Liver (tissue), 9 donors: ENCODE measurements around the gene SIK3. TPM values are rescaled to one million over a fixed set of nuclear protein-coding genes. Genes with fewer than 3 reads are reported as not detected.
A peak's percentile ranks its signal among the peaks of the same experiment; 100 is the strongest.

Experiments
- DNase-seq: peaks from one replicate; pipeline ENCODE4 v3.0.0-alpha.2; 2017; ENCODE audit warnings: low spot score
- H3K27ac ChIP-seq, 2 donors: one replicate each; pipeline ENCODE4 v1.7.0; 2013; ENCODE audit warnings: inconsistent platforms in 2 of 2, low read length in 2 of 2, control low read depth in 1 of 2, low read depth in 1 of 2, mild to moderate bottlenecking in 1 of 2
- H3K27me3 ChIP-seq, 4 donors: one replicate each; pipeline versions ENCODE4 v1.6.1 to v1.7.0; 2013; ENCODE audit warnings: low read length in 3 of 4, inconsistent platforms in 1 of 4, mild to moderate bottlenecking in 1 of 4, moderate library complexity in 1 of 4; ENCODE audit not compliant: control insufficient read depth in 4 of 4, insufficient read depth in 4 of 4
- H3K36me3 ChIP-seq, 4 donors: one replicate each; pipeline versions ENCODE4 v1.6.1 to v1.7.0; 2013; ENCODE audit warnings: low read length in 3 of 4, mild to moderate bottlenecking in 3 of 4, low read depth in 1 of 4, moderate library complexity in 1 of 4; ENCODE audit not compliant: control insufficient read depth in 4 of 4, insufficient read depth in 3 of 4
- H3K4me1 ChIP-seq, 4 donors: one replicate each; pipeline versions ENCODE4 v1.6.1 to v1.7.0; 2013; ENCODE audit warnings: low read length in 3 of 4, mild to moderate bottlenecking in 3 of 4, moderate library complexity in 1 of 4; ENCODE audit not compliant: control insufficient read depth in 4 of 4, insufficient read depth in 4 of 4
- H3K4me3 ChIP-seq, 3 donors: one replicate each; pipeline versions ENCODE4 v1.6.1 to v1.7.0; 2013; ENCODE audit warnings: low read length in 3 of 3, control low read depth in 1 of 3, low read depth in 1 of 3, mild to moderate bottlenecking in 1 of 3
- H3K9ac ChIP-seq, 2 donors: one replicate each; pipeline ENCODE4 v1.7.0; 2013; ENCODE audit warnings: low read length in 2 of 2, mild to moderate bottlenecking in 2 of 2, moderate library complexity in 2 of 2, control low read depth in 1 of 2, low read depth in 1 of 2
- H3K9me3 ChIP-seq, 4 donors: one replicate each; pipeline versions ENCODE4 v1.6.1 to v1.7.0; 2013; ENCODE audit warnings: low read length in 3 of 4; ENCODE audit not compliant: control insufficient read depth in 4 of 4
- EGR1 ChIP-seq, 2 donors: IDR thresholded peaks; 2 replicates each; pipeline ENCODE4 v1.6.1; 2016 to 2018; ENCODE audit warnings: antibody characterized with exemption in 2 of 2, low read depth in 2 of 2
- FOXA1 ChIP-seq: IDR thresholded peaks from 2 replicates; pipeline ENCODE4 v1.6.1; 2016; ENCODE audit warnings: antibody characterized with exemption
- FOXA2 ChIP-seq: IDR thresholded peaks from 2 replicates; pipeline ENCODE4 v1.6.1; 2016; ENCODE audit warnings: antibody characterized with exemption
- GABPA ChIP-seq, 2 donors: IDR thresholded peaks in 1 of 2; conservative IDR thresholded peaks in 1 of 2; 2 replicates each; pipeline ENCODE4 v1.6.1; 2016; ENCODE audit warnings: antibody characterized with exemption in 2 of 2, mild to moderate bottlenecking in 1 of 2, moderate library complexity in 1 of 2
- HNF4A ChIP-seq, 2 donors: conservative IDR thresholded peaks; 2 replicates each; pipeline ENCODE4 v1.6.1; 2016; ENCODE audit warnings: antibody characterized with exemption in 2 of 2, mild to moderate bottlenecking in 2 of 2
- HNF4G ChIP-seq: IDR thresholded peaks from 2 replicates; pipeline ENCODE4 v1.6.1; 2016; ENCODE audit warnings: antibody characterized with exemption
- NR2F2 ChIP-seq: IDR thresholded peaks from 2 replicates; pipeline ENCODE4 v1.6.1; 2016; ENCODE audit warnings: antibody characterized with exemption
- RAD21 ChIP-seq, 2 donors: IDR thresholded peaks; 2 replicates each; pipeline ENCODE4 v1.6.1; 2016; ENCODE audit warnings: antibody characterized with exemption in 2 of 2, mild to moderate bottlenecking in 2 of 2
- RXRA ChIP-seq, 2 donors: IDR thresholded peaks; 2 replicates each; pipeline ENCODE4 v1.6.1; 2017 to 2018; ENCODE audit warnings: antibody characterized with exemption in 2 of 2, mild to moderate bottlenecking in 1 of 2
- SP1 ChIP-seq: IDR thresholded peaks from 2 replicates; pipeline ENCODE4 v1.6.1; 2018; ENCODE audit warnings: antibody characterized with exemption, mild to moderate bottlenecking
- TAF1 ChIP-seq: conservative IDR thresholded peaks from 2 replicates; pipeline ENCODE4 v1.6.1; 2016; ENCODE audit warnings: antibody characterized with exemption, mild to moderate bottlenecking
- YY1 ChIP-seq: IDR thresholded peaks from 2 replicates; pipeline ENCODE4 v1.6.1; 2016; ENCODE audit warnings: antibody characterized with exemption, mild to moderate bottlenecking
- WGBS: extraction: QIAGEN DNeasy Blood & Tissue Kit; methylation state at CpG from one replicate; pipeline ENCODE4 v1.1.7; 2013; 5-methylcytosine and 5-hydroxymethylcytosine counted together
- polyA plus RNA-seq, 2 donors: library from polyadenylated mRNA; stranded (reverse) in 1 of 2; unstranded in 1 of 2; fragments of 200-250 nt in 1 of 2; fragments of >200 nt in 1 of 2; fragmentation: Nextera tagmentation in 1 of 2; extraction: Ambion mirVana in 1 of 2; gene quantifications; one replicate each; pipeline versions ENCODE4 v1.2.1 to v1.2.3, GENCODE V29; 2013 to 2015
- total RNA-seq, 2 donors: library from RNA; depleted of rRNA; stranded (reverse); fragments of >200 nt; gene quantifications; one replicate each; pipeline ENCODE4 v1.2.3, GENCODE V29; 2014
- TF ChIP-seq, protein P1 (sequence below): IDR thresholded peaks from 2 replicates; pipeline ENCODE4 v1.6.1; 2016; ENCODE audit warnings: antibody characterized with exemption, mild to moderate bottlenecking
- TF ChIP-seq, protein P2 (sequence below): IDR thresholded peaks from 2 replicates; pipeline ENCODE4 v1.6.1; 2016; ENCODE audit warnings: antibody characterized with exemption
- TF ChIP-seq, protein P3 (sequence below): IDR thresholded peaks from 2 replicates; pipeline ENCODE4 v1.6.1; 2016; ENCODE audit warnings: antibody characterized with exemption
- TF ChIP-seq, protein P4 (sequence below): fragments of 150-350 bp; IDR thresholded peaks from 2 replicates; pipeline ENCODE4 v1.5.1; 2017; ENCODE audit warnings: improper control_type of control experiment, low read depth, low read length; ENCODE audit not compliant: missing input control
- TF ChIP-seq, protein P5 (sequence below): IDR thresholded peaks from 2 replicates; pipeline ENCODE4 v1.6.1; 2016; ENCODE audit warnings: antibody characterized with exemption
- donor health status: healthy.
- donor health status: healthy.
- donor health status: healthy.
- donor health status: healthy.
- donor health status: healthy.

Gene SIK3
- total and polyA plus RNA-seq, 4 donors, result 6.9 to 52.4 (median 14.4) TPM

DNA sequence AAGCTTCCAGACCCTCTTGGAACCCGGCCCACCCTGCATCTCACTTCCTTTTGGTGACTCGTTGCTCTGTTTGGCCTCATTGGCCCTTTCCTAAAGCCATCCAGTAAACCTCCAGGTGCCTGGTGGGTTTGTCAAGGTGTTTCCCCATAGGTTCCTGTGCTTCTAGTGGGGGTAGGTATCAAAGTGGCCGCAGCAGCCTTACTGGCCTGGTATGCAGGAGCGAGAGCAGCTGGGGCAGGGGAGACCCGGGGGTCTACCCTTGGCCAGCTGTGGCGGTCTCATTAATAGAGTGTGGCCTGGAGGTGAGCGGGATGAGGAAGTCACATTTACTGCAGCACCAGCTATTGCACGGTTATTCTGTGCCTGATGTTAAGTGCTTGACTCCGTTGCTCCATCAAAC lies 279.2 kb downstream of the SIK3 start:
- H3K36me3 ChIP-seq, result no peaks in the 10 kb centered on the region
- H3K9me3 ChIP-seq, result no peaks in the 10 kb centered on the region
- no peaks in the 10 kb centered on the region for H3K27me3 ChIP-seq
- H3K27ac ChIP-seq, result no peak overlapping the region
- no peak for DNase-seq
- no peak overlapping the region for H3K9ac ChIP-seq
- TF ChIP-seq NR2F2 (no peak), HNF4G (no peak), HNF4A (conservative IDR thresholded peaks at IDR 0.05) (no peak), RXRA (IDR thresholded peaks at IDR 0.05) (no peak), TAF1 (no peak), SP1 (no peak), EGR1 (IDR thresholded peaks at IDR 0.05; ENCODE audit: low read depth in 2 of 2) (no peak), YY1 (no peak), FOXA1 (no peak), RAD21 (IDR thresholded peaks at IDR 0.05) (no peak), GABPA (IDR thresholded peaks at IDR 0.05 in 1 of 2, conservative IDR thresholded peaks at IDR 0.05 in 1 of 2) (no peak)
- TF ChIP-seq, protein P1, sequence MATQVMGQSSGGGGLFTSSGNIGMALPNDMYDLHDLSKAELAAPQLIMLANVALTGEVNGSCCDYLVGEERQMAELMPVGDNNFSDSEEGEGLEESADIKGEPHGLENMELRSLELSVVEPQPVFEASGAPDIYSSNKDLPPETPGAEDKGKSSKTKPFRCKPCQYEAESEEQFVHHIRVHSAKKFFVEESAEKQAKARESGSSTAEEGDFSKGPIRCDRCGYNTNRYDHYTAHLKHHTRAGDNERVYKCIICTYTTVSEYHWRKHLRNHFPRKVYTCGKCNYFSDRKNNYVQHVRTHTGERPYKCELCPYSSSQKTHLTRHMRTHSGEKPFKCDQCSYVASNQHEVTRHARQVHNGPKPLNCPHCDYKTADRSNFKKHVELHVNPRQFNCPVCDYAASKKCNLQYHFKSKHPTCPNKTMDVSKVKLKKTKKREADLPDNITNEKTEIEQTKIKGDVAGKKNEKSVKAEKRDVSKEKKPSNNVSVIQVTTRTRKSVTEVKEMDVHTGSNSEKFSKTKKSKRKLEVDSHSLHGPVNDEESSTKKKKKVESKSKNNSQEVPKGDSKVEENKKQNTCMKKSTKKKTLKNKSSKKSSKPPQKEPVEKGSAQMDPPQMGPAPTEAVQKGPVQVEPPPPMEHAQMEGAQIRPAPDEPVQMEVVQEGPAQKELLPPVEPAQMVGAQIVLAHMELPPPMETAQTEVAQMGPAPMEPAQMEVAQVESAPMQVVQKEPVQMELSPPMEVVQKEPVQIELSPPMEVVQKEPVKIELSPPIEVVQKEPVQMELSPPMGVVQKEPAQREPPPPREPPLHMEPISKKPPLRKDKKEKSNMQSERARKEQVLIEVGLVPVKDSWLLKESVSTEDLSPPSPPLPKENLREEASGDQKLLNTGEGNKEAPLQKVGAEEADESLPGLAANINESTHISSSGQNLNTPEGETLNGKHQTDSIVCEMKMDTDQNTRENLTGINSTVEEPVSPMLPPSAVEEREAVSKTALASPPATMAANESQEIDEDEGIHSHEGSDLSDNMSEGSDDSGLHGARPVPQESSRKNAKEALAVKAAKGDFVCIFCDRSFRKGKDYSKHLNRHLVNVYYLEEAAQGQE, result no peak
- TF ChIP-seq, protein P2, sequence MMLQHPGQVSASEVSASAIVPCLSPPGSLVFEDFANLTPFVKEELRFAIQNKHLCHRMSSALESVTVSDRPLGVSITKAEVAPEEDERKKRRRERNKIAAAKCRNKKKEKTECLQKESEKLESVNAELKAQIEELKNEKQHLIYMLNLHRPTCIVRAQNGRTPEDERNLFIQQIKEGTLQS, result no peak
- TF ChIP-seq, protein P3, sequence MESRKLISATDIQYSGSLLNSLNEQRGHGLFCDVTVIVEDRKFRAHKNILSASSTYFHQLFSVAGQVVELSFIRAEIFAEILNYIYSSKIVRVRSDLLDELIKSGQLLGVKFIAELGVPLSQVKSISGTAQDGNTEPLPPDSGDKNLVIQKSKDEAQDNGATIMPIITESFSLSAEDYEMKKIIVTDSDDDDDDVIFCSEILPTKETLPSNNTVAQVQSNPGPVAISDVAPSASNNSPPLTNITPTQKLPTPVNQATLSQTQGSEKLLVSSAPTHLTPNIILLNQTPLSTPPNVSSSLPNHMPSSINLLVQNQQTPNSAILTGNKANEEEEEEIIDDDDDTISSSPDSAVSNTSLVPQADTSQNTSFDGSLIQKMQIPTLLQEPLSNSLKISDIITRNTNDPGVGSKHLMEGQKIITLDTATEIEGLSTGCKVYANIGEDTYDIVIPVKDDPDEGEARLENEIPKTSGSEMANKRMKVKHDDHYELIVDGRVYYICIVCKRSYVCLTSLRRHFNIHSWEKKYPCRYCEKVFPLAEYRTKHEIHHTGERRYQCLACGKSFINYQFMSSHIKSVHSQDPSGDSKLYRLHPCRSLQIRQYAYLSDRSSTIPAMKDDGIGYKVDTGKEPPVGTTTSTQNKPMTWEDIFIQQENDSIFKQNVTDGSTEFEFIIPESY, result no peak
- TF ChIP-seq, protein P4, sequence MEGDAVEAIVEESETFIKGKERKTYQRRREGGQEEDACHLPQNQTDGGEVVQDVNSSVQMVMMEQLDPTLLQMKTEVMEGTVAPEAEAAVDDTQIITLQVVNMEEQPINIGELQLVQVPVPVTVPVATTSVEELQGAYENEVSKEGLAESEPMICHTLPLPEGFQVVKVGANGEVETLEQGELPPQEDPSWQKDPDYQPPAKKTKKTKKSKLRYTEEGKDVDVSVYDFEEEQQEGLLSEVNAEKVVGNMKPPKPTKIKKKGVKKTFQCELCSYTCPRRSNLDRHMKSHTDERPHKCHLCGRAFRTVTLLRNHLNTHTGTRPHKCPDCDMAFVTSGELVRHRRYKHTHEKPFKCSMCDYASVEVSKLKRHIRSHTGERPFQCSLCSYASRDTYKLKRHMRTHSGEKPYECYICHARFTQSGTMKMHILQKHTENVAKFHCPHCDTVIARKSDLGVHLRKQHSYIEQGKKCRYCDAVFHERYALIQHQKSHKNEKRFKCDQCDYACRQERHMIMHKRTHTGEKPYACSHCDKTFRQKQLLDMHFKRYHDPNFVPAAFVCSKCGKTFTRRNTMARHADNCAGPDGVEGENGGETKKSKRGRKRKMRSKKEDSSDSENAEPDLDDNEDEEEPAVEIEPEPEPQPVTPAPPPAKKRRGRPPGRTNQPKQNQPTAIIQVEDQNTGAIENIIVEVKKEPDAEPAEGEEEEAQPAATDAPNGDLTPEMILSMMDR, result no peak
- TF ChIP-seq, protein P5, sequence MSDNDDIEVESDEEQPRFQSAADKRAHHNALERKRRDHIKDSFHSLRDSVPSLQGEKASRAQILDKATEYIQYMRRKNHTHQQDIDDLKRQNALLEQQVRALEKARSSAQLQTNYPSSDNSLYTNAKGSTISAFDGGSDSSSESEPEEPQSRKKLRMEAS, result no peak
- H3K4me3 ChIP-seq, result no peak overlapping the region
- H3K4me1 ChIP-seq, result peaks cover 0 to 27% (median 15%) of the 10 kb centered on the region in 4 donors
- 94% methylated on average over 9 of the region's 9 CpGs for WGBS

DNA sequence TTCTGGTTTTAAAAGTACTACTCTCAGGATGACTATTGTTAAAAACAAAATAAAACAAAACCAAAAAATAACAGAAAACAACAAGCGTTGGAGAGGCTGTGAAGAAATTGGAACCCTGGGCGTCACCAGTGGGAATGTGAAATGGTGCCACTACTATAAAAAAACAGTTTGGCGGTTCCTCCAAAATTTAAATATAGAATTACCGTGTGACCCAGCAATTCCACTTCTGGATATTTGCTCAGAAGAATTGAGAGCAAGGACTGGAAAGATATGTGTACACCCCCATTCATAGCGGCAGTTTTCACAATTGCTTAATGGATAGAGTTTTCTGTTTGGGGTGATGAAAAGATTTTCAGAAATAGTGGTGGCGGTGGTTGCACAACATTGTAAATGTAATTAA lies 283.7 kb downstream of the SIK3 start:
- Histone ChIP-seq H3K9me3 (no peaks in the 10 kb centered on the region), H3K4me3 (peak overlapping the region in 1 of 3 donors; percentile 40)
- no peak for DNase-seq

More for the DNA sequence above, 283.7 kb downstream of the SIK3 start:
- no peaks in the 10 kb centered on the region for H3K27me3 ChIP-seq
- TF ChIP-seq RAD21 (IDR thresholded peaks at IDR 0.05), result no peak
- no peak for TF ChIP-seq SP1
- TF ChIP-seq FOXA2, result no peak
- no peak for TF ChIP-seq GABPA (IDR thresholded peaks at IDR 0.05 in 1 of 2, conservative IDR thresholded peaks at IDR 0.05 in 1 of 2)
- H3K27ac ChIP-seq, result peak overlapping the region; percentile 76 to 86
- peak overlapping the region in 1 of 2 donors; percentile 34 for H3K9ac ChIP-seq
- peaks cover 9 to 44% (median 27%) of the 10 kb centered on the region in 4 donors for H3K4me1 ChIP-seq
- H3K36me3 ChIP-seq, result no peaks in the 10 kb centered on the region
- WGBS, result 38% methylated on average over 6 of the region's 6 CpGs
